Heart right ventricle (tissue), 16 donors: ENCODE results near the gene PDIA6. TPM values are rescaled to one million over a fixed set of nuclear protein-coding genes. Genes with fewer than 3 reads are reported as not detected.

Source experiments
- ATAC-seq, 8 donors: fragments of 200-7000 bp; cut with Tn5 transposase; one replicate each; pipeline ENCODE4 v1.9.1; 2020; ENCODE audit warnings: mild to moderate bottlenecking in 8 of 8, moderate library complexity in 8 of 8, moderate number of reproducible peaks in 1 of 8
- DNase-seq, 2 donors: peaks; one replicate each; pipeline ENCODE4 v3.0.0-alpha.2; 2020
- H3K27ac ChIP-seq, 10 donors: fragments of 200-600 bp; sonication (generic) in 2 of 10; one replicate each; pipeline versions ENCODE4 v1.5.0 to v1.8.0; 2020 to 2022; ENCODE audit warnings: mild to moderate bottlenecking in 3 of 10
- H3K27me3 ChIP-seq, 7 donors: fragments of 200-600 bp; one replicate each; pipeline ENCODE4 v1.8.0; 2021 to 2022; ENCODE audit warnings: mild to moderate bottlenecking in 2 of 7
- H3K36me3 ChIP-seq, 9 donors: fragments of 200-600 bp; sonication (generic) in 1 of 9; one replicate each; pipeline versions ENCODE4 v1.5.0 to v1.8.0; 2020 to 2022; ENCODE audit warnings: mild to moderate bottlenecking in 2 of 9
- H3K4me1 ChIP-seq, 9 donors: fragments of 200-600 bp; sonication (generic) in 1 of 9; one replicate each; pipeline versions ENCODE4 v1.5.0 to v1.8.0; 2020 to 2022; ENCODE audit warnings: mild to moderate bottlenecking in 4 of 9
- H3K4me3 ChIP-seq, 10 donors: fragments of 200-600 bp; sonication (generic) in 2 of 10; one replicate each; pipeline versions ENCODE4 v1.5.0 to v1.8.0; 2020 to 2022; ENCODE audit warnings: mild to moderate bottlenecking in 7 of 10, moderate library complexity in 2 of 10
- H3K9me3 ChIP-seq, 11 donors: fragments of 200-600 bp in 10 of 11; sonication (generic) in 2 of 11; one replicate each; pipeline versions ENCODE4 v1.5.0 to v1.8.0; 2013 to 2022; ENCODE audit warnings: mild to moderate bottlenecking in 2 of 11, control low read depth in 1 of 11, moderate library complexity in 1 of 11
- WGBS, 2 donors: extraction: QIAGEN DNeasy Blood & Tissue Kit; methylation state at CpG; one replicate each; pipeline ENCODE4 v1.1.7; 2013; ENCODE audit warnings: inconsistent platforms in 1 of 2; 5-methylcytosine and 5-hydroxymethylcytosine counted together
- intact Hi-C, 10 donors: fragments of 100-400 bp; cut with DNase I; formaldehyde crosslinking; loops; one replicate each; pipeline versions ENCODE4 v1.11.1 to v1.14.2; 2022
- polyA plus RNA-seq, 2 donors: library from polyadenylated mRNA; stranded (reverse); fragments of 200-250 nt; gene quantifications; one replicate each; pipeline ENCODE4 v1.2.3, GENCODE V29; 2013
- total RNA-seq, 10 donors: library from RNA; stranded (reverse); fragmentation: NEBNext Ultra II Directional in 3 of 10; extraction: Animal tissue kit (Norgen Biotek cat#: 25700) in 3 of 10; gene quantifications; one replicate each; pipeline versions ENCODE4 v1.2.1 to v1.2.4, GENCODE V29; 2021 to 2023
- TF ChIP-seq, protein P1 (sequence below), 9 donors: fragments of 200-600 bp; sonication (generic) in 2 of 9; IDR thresholded peaks; one replicate each; pipeline versions ENCODE4 v1.5.0 to v1.8.0; 2021 to 2022; ENCODE audit warnings: antibody characterized with exemption in 9 of 9, mild to moderate bottlenecking in 5 of 9, moderate library complexity in 1 of 9
- donor health status: Arrhythmogenic right ventricular cardiomyopathy.
- donor health status: ischemic (EF 13 %, LVEDD 7.1; RV severe dilation, severe dysfunction).
- donor health status: healthy with polysubstance abuse.
- donor health status: DM: no; HTN: yes; CAD: no.
- donor health status: DM: no; HTN: no; CAD: no.
- donor health status: ischemic (EF 25% LVEDD 6.9; RV normal size, moderate dysfunction).
- donor health status: ischemic (EF 25% LVEDD 5.7; RV mildly dilated, moderate dysfunction).
- donor health status: healthy.
- donor health status: DM: yes; HTN: yes; CAD: no.
- donor health status: Ischemic cardiomyopathy.
- donor health status: ischemic (EF 35%, LVEDD 5.7; RV mildly dilated, moderate dysfunction).
- donor health status: nonischemic (EF 11% LVEDD 7.7; RV severe dilation, severe dysfunction).
- donor health status: DM: yes; HTN: yes; CAD: no.
- donor health status: PGD.
- donor health status: ischemic (EF 29% LVEDD 5.4; RV normal size, mild dysfunction).
- donor health status: nonischemic (EF 23%, LVEDD 6.1; RV moderate dilation, normal function).

PDIA6 gene
- total and polyA plus RNA-seq, 12 donors, result 24.7 to 317 (median 107) TPM

DNA sequence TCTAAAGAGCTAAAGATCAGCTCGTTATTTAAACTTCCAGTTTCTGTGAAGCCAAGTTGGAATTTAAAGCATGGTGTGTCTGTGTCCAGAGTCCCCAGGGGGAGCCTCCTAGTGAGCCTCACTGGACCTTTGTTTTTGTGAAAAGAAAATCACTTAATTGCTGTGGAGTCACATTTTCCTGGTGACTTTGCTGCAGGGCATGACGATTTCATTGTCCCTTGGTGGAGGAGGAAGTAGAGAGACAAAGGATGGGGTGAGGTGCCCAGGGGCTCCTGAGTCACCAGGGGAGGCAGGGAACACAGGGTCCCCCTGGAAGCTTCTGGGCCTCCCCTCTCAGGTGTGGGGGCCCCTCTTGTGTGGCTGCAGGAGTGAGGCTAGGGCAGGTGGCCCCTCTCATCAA lies 71.4 kb downstream of the PDIA6 start:
- intact Hi-C loops, result no loop called here
- Histone ChIP-seq H3K27me3 (no peaks in the 10 kb centered on the region), H3K9me3 (no peaks in the 10 kb centered on the region), H3K4me1 (no peaks in the 10 kb centered on the region), H3K36me3 (no peaks in the 10 kb centered on the region), H3K4me3 (no peak overlapping the region), H3K27ac (no peak overlapping the region)
- DNase-seq (no peak), ATAC-seq (no peak)
- 58 to 70% methylated on average over 2 of the region's 2 CpGs for WGBS, 2 donors
- TF ChIP-seq, protein P1, sequence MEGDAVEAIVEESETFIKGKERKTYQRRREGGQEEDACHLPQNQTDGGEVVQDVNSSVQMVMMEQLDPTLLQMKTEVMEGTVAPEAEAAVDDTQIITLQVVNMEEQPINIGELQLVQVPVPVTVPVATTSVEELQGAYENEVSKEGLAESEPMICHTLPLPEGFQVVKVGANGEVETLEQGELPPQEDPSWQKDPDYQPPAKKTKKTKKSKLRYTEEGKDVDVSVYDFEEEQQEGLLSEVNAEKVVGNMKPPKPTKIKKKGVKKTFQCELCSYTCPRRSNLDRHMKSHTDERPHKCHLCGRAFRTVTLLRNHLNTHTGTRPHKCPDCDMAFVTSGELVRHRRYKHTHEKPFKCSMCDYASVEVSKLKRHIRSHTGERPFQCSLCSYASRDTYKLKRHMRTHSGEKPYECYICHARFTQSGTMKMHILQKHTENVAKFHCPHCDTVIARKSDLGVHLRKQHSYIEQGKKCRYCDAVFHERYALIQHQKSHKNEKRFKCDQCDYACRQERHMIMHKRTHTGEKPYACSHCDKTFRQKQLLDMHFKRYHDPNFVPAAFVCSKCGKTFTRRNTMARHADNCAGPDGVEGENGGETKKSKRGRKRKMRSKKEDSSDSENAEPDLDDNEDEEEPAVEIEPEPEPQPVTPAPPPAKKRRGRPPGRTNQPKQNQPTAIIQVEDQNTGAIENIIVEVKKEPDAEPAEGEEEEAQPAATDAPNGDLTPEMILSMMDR (IDR thresholded peaks at IDR 0.05), result no peak

GRCh38 chr2:10740226-10740625 lies 72.4 kb downstream of the PDIA6 start:
- Histone ChIP-seq H3K36me3 (no peaks in the 10 kb centered on the region), H3K4me1 (no peaks in the 10 kb centered on the region), H3K27me3 (no peaks in the 10 kb centered on the region), H3K4me3 (no peak overlapping the region), H3K9me3 (no peaks in the 10 kb centered on the region), H3K27ac (no peak overlapping the region)
- intact Hi-C loops, result loop anchor here in 1 of 10 donors (1.0 kb wide), 1 partner anchor 36 kb away; no protein-coding TSS in a partner anchor
- no peak for DNase-seq
- WGBS, 2 donors, result 81 to 85% methylated on average over 3 of the region's 3 CpGs
- ATAC-seq, result no peak
- TF ChIP-seq, protein P1 (IDR thresholded peaks at IDR 0.05), result no peak

DNA sequence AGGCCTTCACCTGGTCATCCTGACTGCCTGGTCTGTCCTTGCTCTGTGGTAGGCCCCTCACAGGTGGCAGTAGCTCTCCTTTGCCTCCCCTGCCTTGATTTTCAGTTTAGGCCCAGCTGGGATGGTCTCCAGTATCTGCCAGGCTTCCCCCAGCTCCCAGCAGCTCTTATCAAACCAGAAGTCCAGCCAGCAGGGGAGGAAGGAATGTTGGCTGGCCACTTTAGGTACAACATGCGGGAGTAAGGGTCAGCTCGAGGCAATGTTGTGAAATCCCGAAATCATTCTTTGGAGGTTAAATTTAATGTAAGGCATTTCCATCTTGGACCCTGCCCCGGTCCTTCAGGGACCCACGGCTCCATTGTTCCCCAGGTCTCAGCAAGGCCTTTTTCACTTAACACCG lies 74.4 kb downstream of the PDIA6 start:
- H3K9me3 ChIP-seq, result no peaks in the 10 kb centered on the region
- ATAC-seq (no peak), DNase-seq (no peak)
- no peak overlapping the region for H3K4me3 ChIP-seq
- no peak overlapping the region for H3K27ac ChIP-seq
- TF ChIP-seq, protein P1 (IDR thresholded peaks at IDR 0.05), result no peak
- H3K36me3 ChIP-seq, result no peaks in the 10 kb centered on the region
- peaks cover 0 to 12% (median 0%) of the 10 kb centered on the region in 7 donors for H3K27me3 ChIP-seq
- 72 to 81% methylated on average over 6 of the region's 6 CpGs for WGBS, 2 donors
- intact Hi-C loops, result no loop called here
- H3K4me1 ChIP-seq, result peaks cover 0 to 4% (median 0%) of the 10 kb centered on the region in 9 donors

DNA sequence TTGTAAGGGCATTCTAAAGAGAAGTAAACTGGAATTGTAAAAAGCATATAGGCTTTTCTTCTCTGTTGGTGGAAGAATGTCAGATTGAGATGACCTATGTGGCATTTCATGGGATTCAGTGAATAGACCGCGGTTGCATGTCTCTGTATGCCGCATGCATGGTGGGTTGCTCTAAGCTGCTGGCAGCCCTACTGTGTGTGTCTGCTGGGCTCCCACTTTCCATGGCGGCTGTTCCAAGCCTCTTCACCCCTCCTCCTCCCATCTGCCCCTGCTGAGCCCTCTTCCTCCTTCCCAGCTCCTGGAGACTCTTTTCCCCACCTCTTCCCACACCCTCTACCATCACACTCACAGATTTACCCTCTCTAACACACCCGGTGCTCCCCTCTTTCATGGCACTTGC lies 78.6 kb downstream of the PDIA6 start:
- TF ChIP-seq, protein P1 (IDR thresholded peaks at IDR 0.05), result no peak
- Histone ChIP-seq H3K27ac (no peak overlapping the region), H3K27me3 (peaks cover 0 to 25% (median 0%) of the 10 kb centered on the region in 7 donors), H3K9me3 (no peaks in the 10 kb centered on the region), H3K4me1 (peaks cover 0 to 5% (median 0%) of the 10 kb centered on the region in 9 donors), H3K36me3 (no peaks in the 10 kb centered on the region), H3K4me3 (no peak overlapping the region)
- DNase-seq, result no peak
- intact Hi-C loops, result no loop called here
- ATAC-seq, result no peak
- WGBS, 2 donors, result 85 to 90% methylated on average over 5 of the region's 5 CpGs
